HG02623 (cell line): ENCODE results near the gene C11orf21.

Source experiments
- ATAC-seq: cut with Tn5 transposase; IDR thresholded peaks from one replicate; pipeline ENCODE4 v1.9.1; 2021; ENCODE audit warnings: moderate library complexity; ENCODE audit not compliant: unreplicated experiment

The C11orf21 gene

GRCh38 chr11:2262301-2263070 lies 39.2 kb downstream of the C11orf21 start:
- ATAC-seq = no peak

DNA sequence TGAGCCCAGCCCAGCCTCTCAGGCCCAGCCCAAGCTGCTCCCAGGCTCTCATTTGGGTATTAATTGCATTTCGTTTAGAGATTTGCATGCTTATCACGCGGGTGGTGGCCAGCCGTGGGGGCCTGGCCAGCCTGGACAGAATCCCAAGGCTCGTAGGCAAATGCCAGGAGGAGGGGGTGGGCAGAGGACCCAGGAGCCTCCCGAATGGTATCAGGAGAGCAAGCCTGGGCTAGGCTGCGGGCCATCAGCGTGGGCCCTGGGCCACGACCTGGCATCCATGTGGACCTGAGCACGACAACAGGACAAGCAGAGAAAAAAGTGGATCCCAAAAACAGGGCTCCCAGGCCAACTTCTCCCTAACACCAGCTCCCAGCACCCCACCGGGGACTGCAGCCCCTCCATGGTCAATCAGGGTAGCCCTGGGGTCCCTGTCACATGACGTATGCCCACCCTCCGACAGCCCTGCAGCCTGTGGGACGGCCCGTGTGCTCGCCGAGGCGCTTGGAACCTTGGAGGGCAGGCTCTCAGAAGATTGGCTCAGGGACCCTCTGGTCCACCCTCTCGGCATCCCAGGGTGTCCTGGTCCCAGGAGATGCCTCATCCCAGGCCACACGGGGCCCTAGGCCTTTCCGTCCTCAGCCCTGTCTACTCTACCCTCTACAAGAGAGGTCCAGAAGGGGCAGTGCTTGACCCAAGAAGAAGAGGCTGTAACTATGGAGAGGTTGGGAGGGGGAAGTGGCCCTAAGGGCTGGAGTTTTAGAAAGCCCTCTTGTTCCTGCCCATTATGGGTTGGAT lies 40.1 kb downstream of the C11orf21 start:
- no peak for ATAC-seq

DNA sequence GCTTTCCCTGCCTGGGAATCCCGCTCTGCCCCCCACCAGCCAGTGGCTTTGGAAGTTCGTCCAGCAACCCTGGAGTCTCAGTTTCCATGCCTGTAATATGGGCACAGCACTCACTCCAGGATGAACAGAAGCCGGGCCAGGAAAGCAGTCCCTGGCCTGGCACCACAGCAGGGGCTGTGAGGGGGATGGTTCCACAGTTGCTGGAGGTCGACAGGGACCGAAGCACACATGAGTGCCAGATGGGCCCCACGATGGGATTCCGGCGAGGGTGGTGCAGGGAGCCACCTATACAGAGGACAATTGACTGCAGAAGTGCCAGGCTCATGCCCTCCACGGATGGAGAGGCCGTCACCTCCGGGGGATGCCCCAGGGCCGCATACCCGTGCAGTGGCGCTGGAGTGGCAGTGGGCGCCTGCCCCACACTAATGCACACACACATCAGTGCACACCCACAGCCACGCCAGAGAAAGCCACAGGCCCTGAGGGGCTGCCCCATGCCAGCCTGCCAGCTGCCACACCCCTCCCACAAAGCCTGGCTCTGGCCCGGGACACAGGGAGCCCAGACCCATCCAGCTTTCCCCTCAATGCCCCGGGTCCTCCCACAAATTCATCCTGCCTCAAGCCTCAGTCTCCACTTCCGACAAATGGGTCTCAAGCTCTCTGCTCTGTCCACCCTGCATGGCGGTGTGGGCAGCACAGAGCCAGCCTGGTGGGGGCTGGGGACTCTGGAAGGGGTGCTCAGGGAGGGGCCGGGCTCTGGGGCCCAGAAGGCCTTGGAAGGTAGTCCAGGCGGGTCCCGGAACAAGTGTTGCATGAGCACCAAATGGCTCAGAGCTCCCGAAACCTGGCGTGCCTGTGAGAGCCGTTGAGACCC lies 41.0 kb downstream of the C11orf21 start:
- ATAC-seq = no peak

DNA sequence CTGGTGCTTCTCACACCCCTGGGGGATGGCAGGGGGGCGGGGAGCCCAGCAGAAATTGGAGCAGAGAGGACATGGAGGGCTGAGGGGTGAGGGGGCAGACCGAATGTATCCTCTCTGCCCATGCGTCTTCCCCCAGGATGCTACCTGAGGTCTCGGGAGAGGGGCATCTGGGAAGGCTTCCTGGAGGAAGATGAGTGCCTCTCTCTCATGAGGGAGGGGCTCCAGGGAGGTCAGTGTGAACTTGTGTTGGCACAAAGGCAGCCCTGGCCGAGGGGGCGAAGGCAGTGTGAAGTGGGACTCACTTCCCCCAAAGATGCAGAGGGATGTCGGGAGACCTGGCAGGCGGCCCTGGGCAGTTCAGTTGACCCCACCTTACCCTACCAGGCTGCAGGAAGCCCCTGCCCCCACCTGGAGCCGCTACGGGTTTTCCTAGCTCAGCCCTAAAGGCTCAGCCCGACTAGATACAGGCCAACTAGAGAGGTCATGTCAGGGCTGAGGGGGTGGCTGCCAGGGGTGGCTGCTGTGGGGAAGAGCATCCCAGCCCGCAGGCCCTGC lies 41.7 kb downstream of the C11orf21 start:
- no peak for ATAC-seq

- no peak for ATAC-seq
These were observed 42.3 kb downstream of the C11orf21 start for GRCh38 chr11:2259466-2259830.

DNA sequence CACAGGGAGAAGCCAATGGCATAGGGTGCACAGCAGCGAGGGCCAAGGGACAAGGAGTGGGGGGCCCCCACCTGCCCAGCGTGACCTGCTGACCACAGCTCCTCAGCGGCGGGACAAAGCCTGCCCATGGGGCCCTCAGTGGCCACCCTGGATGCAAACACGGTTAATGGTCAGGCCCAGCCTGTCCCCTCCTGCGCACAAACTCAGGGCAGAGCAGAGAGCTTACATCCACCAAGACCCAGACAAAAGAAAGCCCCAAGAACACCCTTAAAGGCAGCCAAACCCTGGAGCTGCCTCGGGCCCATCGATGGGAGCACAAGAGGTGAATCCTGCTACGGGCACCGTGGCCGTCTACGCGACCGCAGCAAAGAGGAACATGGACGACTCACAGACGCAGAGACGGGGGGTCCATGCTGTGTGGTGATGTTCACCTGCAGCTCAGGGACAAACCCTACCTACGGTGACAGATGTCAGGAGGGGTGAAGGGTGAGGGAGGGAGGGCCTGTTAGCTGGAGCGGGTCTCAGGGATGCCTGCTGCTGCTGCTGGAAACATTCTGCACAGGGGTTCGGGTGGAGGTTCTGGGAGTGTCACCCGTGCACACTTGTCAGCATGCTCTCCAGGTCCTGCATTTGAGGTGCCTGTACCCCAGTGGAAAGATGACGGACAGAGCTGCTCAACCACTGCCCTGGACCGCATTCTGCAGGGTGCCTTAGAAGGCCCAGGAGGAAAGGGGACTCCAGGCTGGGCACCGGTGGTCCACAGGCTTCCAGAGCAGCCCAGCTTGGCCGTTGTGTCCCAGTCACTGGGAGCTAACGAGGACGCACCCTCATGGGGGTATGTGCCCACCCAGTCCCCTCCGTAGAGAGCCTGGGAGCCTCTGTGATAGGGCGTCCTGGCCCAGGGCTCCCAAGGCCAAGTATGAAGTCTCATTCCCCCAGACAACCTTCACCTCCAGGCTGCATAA lies 42.9 kb downstream of the C11orf21 start:
- ATAC-seq = no peak

- no peak for ATAC-seq
These were observed 44.6 kb downstream of the C11orf21 start for GRCh38 chr11:2256951-2257700.

DNA sequence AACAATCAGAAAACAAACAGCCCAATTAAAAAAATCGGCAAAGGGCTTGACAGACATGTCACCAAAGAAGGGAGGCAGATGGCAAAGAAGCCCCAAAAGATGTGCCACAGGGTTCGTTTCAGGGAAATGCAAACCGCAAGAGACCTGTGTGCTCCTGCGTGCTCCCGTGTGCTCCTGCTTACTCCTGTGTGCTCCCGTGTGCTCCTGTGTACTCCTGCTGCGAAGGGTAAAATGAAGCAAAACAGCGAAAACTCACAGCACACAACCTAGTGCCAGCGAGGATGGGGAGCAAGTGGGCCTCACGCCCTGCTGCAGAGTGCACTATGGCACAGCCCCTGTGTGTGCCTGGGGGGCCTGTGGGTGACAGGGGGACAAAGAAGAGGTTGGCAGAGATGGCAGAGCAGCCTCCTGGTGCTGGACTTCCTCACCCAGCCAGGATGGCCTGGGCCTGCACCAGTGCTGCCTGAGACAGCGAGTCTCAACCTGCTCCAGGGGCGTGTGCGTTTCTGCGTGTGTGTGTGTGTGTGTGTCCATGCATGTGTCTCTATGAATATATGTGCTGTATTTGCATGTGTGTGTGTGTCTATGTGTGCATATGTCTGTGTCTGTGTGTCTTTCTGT lies 45.3 kb downstream of the C11orf21 start:
- no peak for ATAC-seq

- no peak for ATAC-seq
These were observed 49.7 kb downstream of the C11orf21 start for GRCh38 chr11:2252018-2252417.

GRCh38 chr11:2251138-2251537 lies 50.6 kb downstream of the C11orf21 start:
- ATAC-seq = no peak

DNA sequence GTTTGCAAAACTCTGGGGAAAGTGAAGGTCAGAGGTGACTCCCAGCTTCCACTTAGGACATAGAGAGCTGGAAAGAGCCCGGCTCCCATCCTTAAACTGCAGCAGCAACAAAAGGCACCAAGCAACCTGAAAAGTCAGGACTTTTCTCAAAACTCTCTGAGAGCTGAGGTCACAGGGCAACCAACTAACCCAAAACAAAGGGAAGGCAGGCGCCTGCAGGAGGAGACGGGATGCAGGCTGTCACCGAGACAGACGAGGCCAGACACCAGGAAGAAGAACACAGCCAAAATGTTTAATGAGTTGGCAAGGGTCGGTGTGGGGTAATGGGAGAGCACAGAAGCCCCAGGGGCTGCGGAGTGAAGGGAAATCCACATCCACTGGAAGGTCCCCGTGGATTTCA lies 51.2 kb downstream of the C11orf21 start:
- no peak for ATAC-seq

DNA sequence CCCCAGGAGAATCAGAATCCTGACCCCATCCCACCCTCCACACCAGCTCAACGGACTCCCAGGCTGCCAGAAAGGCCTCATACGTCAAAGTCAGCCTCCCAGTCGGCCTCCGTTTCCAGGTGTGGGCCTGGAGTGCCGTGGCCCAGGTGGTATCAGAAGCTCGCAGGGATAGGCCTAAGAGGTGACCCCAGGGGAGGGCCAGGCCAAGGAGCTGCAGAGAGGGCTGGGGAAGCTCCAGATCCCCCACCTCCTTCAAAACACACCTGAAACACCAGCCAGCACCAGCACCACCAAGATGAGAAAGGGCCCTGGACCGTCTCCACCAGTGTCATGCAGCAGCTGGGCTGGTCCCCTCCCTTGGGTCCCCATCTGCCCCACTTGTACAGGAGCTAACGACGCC lies 51.7 kb downstream of the C11orf21 start:
- no peak for ATAC-seq

DNA sequence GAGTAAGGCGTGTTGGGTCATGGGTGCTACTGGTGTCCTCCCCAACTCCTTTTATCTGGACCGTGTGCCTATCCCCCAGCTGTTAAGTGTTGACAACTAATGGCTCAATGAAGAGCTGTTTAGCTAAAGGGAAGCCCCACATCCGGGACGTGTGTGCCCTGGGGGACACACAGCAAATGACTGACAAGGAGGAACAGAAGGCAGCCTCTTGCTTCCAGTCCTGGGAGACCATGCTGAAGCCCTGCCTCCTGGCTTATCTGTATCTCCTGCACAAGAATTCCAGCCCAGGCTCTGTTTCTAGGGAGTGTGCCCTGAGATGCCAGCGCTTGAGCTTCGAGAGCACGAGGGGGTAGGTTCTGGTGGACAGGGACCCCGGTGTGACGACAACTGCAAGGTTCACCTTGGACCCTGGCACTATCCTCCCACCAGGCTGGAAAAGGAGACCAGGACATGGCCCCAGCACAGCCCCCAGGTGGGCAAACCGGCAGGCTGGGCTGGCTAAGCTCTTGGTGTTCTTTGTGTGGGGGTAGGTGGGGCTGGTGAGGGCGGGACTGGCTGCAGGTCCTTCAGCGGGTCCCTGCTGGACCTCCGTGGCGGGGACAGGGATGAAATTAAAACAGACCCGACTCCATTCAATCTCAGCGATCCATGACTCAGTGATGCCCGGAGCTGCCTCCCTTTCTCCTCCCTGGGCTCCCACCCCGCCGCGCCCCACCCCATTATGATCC lies 52.4 kb downstream of the C11orf21 start:
- ATAC-seq = no peak

DNA sequence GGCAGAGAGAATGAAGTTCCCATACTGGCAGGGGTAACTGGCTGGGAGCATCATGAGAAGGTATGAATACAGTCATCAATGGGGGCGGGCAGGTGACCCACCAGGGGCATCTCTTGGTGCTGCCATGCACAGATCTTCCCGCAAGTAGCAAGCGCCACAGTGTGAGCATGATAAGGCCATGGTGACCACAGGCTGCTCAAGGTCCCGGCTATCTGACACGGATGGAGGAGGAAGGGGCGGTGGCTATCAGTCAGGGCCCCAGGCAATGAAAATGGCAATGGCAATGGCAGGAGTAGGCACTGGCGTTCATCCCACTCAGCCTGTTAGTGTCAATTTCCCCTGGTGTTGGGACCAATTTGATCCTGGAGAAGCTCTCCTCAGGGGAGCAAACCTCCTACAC lies 53.0 kb downstream of the C11orf21 start:
- no peak for ATAC-seq

GRCh38 chr11:2248242-2248641 lies 53.5 kb downstream of the C11orf21 start:
- ATAC-seq = no peak

DNA sequence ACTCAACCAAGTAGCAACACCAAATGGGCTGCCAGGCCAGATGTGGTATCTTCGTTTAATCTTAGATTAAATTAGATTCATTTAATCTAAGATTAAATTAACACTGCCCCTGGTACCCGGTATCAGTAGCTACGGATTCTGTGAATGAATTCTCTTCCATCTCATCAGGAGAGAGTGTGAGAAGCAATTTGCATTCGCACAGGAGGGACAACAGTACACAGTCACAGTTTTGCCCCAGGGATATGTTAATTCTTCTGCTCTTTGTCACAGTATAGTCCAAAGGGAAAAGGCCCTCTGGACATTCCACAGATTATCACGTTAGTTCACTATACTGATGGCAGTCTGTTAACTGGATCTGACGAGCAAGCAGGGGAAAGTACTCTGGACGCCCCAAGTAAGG lies 54.2 kb downstream of the C11orf21 start:
- ATAC-seq = no peak
